Vagina (tissue), 2 donors: Measurements from ENCODE around the gene RRAS.

Source experiments
- CTCF ChIP-seq, 3 experiments: fragments of 450-650 bp in 2 of 3; fragments of 200-600 bp in 1 of 3; sonication (generic) in 1 of 3; IDR thresholded peaks; one replicate each; pipeline ENCODE4 v1.5.1; 2017 to 2019; ENCODE audit warnings: antibody characterized with exemption in 3 of 3, mild to moderate bottlenecking in 2 of 3, moderate library complexity in 2 of 3
- POLR2A ChIP-seq, 2 donors: fragments of 450-650 bp; IDR thresholded peaks; one replicate each; pipeline ENCODE4 v1.6.1; 2017; ENCODE audit warnings: antibody characterized with exemption in 2 of 2, mild to moderate bottlenecking in 2 of 2, moderate library complexity in 2 of 2
- POLR2AphosphoS5 ChIP-seq, 2 donors: sonication (generic); formaldehyde crosslinking; IDR thresholded peaks; one replicate each; pipeline ENCODE4 v1.9.0; 2017; ENCODE audit warnings: antibody characterized with exemption in 2 of 2, mild to moderate bottlenecking in 2 of 2, low read depth in 1 of 2; ENCODE audit not compliant: insufficient read depth in 1 of 2

- TF ChIP-seq POLR2A (IDR thresholded peaks at IDR 0.05): no peak
- no peak for TF ChIP-seq CTCF (IDR thresholded peaks at IDR 0.05)
- TF ChIP-seq POLR2AphosphoS5 (IDR thresholded peaks at IDR 0.05; ENCODE audit: insufficient read depth in 1 of 2, low read depth in 1 of 2): no peak
Observed at GRCh38 chr19:49651029-49651819, 11.3 kb upstream of the RRAS start.
